Activated CD4-positive, alpha-beta T cell treated with anti-CD3 and anti-CD28 coated beads for 36 hours (primary cell): ENCODE data around the gene ANGPTL7. TPM values are rescaled to one million over a fixed set of nuclear protein-coding genes. Genes with fewer than 3 reads are reported as not detected.
"Not testable (repeated sequence)": the region's sequence is repeated elsewhere in the genome, so short reads cannot be mapped to it uniquely, and the experiment has no call there.

Source experiments
- ATAC-seq: fragments of 200-7000 bp; cut with Tn5 transposase; one replicate; pipeline ENCODE4 v1.10.0; 2021; ENCODE audit warnings: mild to moderate bottlenecking, moderate library complexity
- CTCF ChIA-PET: fragments of 350-600 bp; sonication (Branson Sonifier 250); formaldehyde crosslinking; loops from one replicate; lab custom pipeline; 2021; ENCODE audit warnings: antibody characterized with exemption; lab: Charles Lee
- POLR2A ChIA-PET: fragments of 350-600 bp; sonication (Branson Sonifier 250); formaldehyde crosslinking; loops from one replicate; lab custom pipeline; 2021; ENCODE audit warnings: antibody characterized with exemption, inconsistent platforms; lab: Charles Lee
- DNase-seq: peaks from one replicate; pipeline ENCODE4 v3.0.0-alpha.2; 2020
- H3K27ac Mint-ChIP-seq: one replicate; pipeline ENCODE4 v1.8.0; 2021; ENCODE audit warnings: mixed read lengths
- H3K27me3 Mint-ChIP-seq: one replicate; pipeline ENCODE4 v1.8.0; 2021; ENCODE audit warnings: mixed read lengths
- H3K36me3 Mint-ChIP-seq: one replicate; pipeline ENCODE4 v1.8.0; 2021; ENCODE audit warnings: low read depth, mixed read lengths
- H3K4me1 Mint-ChIP-seq: one replicate; pipeline ENCODE4 v1.8.0; 2021; ENCODE audit warnings: mixed read lengths
- H3K4me3 Mint-ChIP-seq: one replicate; pipeline ENCODE4 v1.8.0; 2021; ENCODE audit warnings: mild to moderate bottlenecking, moderate library complexity, mixed read lengths
- H3K9me3 Mint-ChIP-seq: one replicate; pipeline ENCODE4 v1.8.0; 2021; ENCODE audit warnings: low read depth, mixed read lengths
- intact Hi-C, 2 experiments: fragments of 100-400 bp; cut with DNase I in 1 of 2; cut with micrococcal nuclease in 1 of 2; formaldehyde crosslinking; loops; one replicate each; pipeline versions ENCODE4 v1.14.2 to v1.15.1; 2022 to 2024; cut with DNase I, micrococcal nuclease
- total RNA-seq, 2 experiments: library from RNA; stranded (reverse); gene quantifications; one replicate each; pipeline ENCODE4 v1.2.3, GENCODE V29; 2021

ANGPTL7 gene
- total RNA-seq, 2 experiments from 2014 or later = not detected

- CTCF ChIA-PET = interaction anchor here (1.0 to 1.3 kb wide), 2 partner anchors 10 to 133 kb away, joined by 3 read pairs; no protein-coding TSS in a partner anchor
- POLR2A ChIA-PET = no interaction called here
These were observed 19.1 kb upstream of the ANGPTL7 start for GRCh38 chr1:11170102-11170501.

GRCh38 chr1:11174261-11174942 is 14.8 kb upstream of the ANGPTL7 start:
- ChIA-PET CTCF (interaction anchor here (0.6 to 1.2 kb wide), 2 partner anchors 137 to 669 kb away, joined by 3 to 5 read pairs; no protein-coding TSS in a partner anchor), POLR2A (no interaction called here)
- ATAC-seq = no peak
- H3K9me3 Mint-ChIP-seq = no peaks in the 10 kb centered on the region
- H3K4me1 Mint-ChIP-seq = no peaks in the 10 kb centered on the region
- H3K36me3 Mint-ChIP-seq = peaks cover 2% of the 10 kb centered on the region
- H3K4me3 Mint-ChIP-seq = no peak overlapping the region
- no peak for DNase-seq
- intact Hi-C loops = no loop called here
- no peaks in the 10 kb centered on the region for H3K27me3 Mint-ChIP-seq
- no peak overlapping the region for H3K27ac Mint-ChIP-seq

More at GRCh38 chr1:11170102-11170501, 19.1 kb upstream of the ANGPTL7 start:
- no peaks in the 10 kb centered on the region for H3K4me1 Mint-ChIP-seq
- ATAC-seq (no peak), DNase-seq (no peak)
- no peak overlapping the region for H3K27ac Mint-ChIP-seq
- H3K36me3 Mint-ChIP-seq = peaks cover 17% of the 10 kb centered on the region
- H3K9me3 Mint-ChIP-seq = peaks cover 3% of the 10 kb centered on the region
- intact Hi-C loops = no loop called here
- no peaks in the 10 kb centered on the region for H3K27me3 Mint-ChIP-seq
- H3K4me3 Mint-ChIP-seq = no peak overlapping the region

GRCh38 chr1:11175461-11175860 is 13.7 kb upstream of the ANGPTL7 start:
- no peak overlapping the region for H3K4me3 Mint-ChIP-seq
- no peaks in the 10 kb centered on the region for H3K27me3 Mint-ChIP-seq
- no peak for ATAC-seq
- no peaks in the 10 kb centered on the region for H3K9me3 Mint-ChIP-seq
- DNase-seq = no peak
- ChIA-PET CTCF (no interaction called here), POLR2A (interaction anchor here (0.6 kb wide), 1 partner anchor 21 kb away, joined by 6 read pairs; no protein-coding TSS in a partner anchor)
- H3K27ac Mint-ChIP-seq = no peak overlapping the region
- H3K4me1 Mint-ChIP-seq = no peaks in the 10 kb centered on the region
- H3K36me3 Mint-ChIP-seq = peaks cover 2% of the 10 kb centered on the region
- intact Hi-C loops = no loop called here

GRCh38 chr1:11176081-11176706 is 13.0 kb upstream of the ANGPTL7 start:
- H3K4me3 Mint-ChIP-seq = no peak overlapping the region
- CTCF ChIA-PET = interaction anchor here (0.5 kb wide), 1 partner anchor 564 kb away, joined by 3 read pairs; no protein-coding TSS in a partner anchor
- H3K36me3 Mint-ChIP-seq = peaks cover 2% of the 10 kb centered on the region
- H3K9me3 Mint-ChIP-seq = no peaks in the 10 kb centered on the region
- POLR2A ChIA-PET = no interaction called here
- no peak for DNase-seq
- ATAC-seq = no peak
- H3K4me1 Mint-ChIP-seq = no peaks in the 10 kb centered on the region
- intact Hi-C loops = no loop called here
- no peak overlapping the region for H3K27ac Mint-ChIP-seq
- H3K27me3 Mint-ChIP-seq = no peaks in the 10 kb centered on the region

GRCh38 chr1:11178021-11179015 is 10.8 kb upstream of the ANGPTL7 start:
- Mint-ChIP-seq H3K27ac (no peak overlapping the region), H3K4me3 (no peak overlapping the region), H3K36me3 (peaks cover 2% of the 10 kb centered on the region), H3K27me3 (no peaks in the 10 kb centered on the region), H3K9me3 (no peaks in the 10 kb centered on the region), H3K4me1 (no peaks in the 10 kb centered on the region)
- POLR2A ChIA-PET = no interaction called here
- no peak for ATAC-seq
- CTCF ChIA-PET = interaction anchor here (1.2 kb wide), 1 partner anchor 141 kb away, joined by 4 read pairs; no protein-coding TSS in a partner anchor
- intact Hi-C loops = no loop called here
- DNase-seq = no peak

- POLR2A ChIA-PET = no interaction called here
- DNase-seq = no peak
- CTCF ChIA-PET = interaction anchor here (1.2 kb wide), 1 partner anchor 141 kb away, joined by 4 read pairs; no protein-coding TSS in a partner anchor
These were observed 10.0 kb upstream of the ANGPTL7 start for GRCh38 chr1:11179125-11179524.

GRCh38 chr1:11179749-11180148 is 9.4 kb upstream of the ANGPTL7 start:
- intact Hi-C loops, H3K36me3 Mint-ChIP-seq, H3K27me3 Mint-ChIP-seq, POLR2A ChIA-PET, H3K4me3 Mint-ChIP-seq, H3K9me3 Mint-ChIP-seq, H3K27ac Mint-ChIP-seq, ATAC-seq, H3K4me1 Mint-ChIP-seq, DNase-seq: not testable (repeated sequence)
- CTCF ChIA-PET = interaction anchor here (1.4 kb wide), 1 partner anchor 10 kb away, joined by 3 read pairs; no protein-coding TSS in a partner anchor

More at GRCh38 chr1:11179125-11179524, 10.0 kb upstream of the ANGPTL7 start:
- no peaks in the 10 kb centered on the region for H3K27me3 Mint-ChIP-seq
- H3K4me1 Mint-ChIP-seq = no peaks in the 10 kb centered on the region
- no peaks in the 10 kb centered on the region for H3K9me3 Mint-ChIP-seq
- H3K27ac Mint-ChIP-seq = no peak overlapping the region
- peaks cover 2% of the 10 kb centered on the region for H3K36me3 Mint-ChIP-seq
- H3K4me3 Mint-ChIP-seq = no peak overlapping the region
- no peak for ATAC-seq
- intact Hi-C loops = no loop called here

GRCh38 chr1:11180342-11180744 is 8.8 kb upstream of the ANGPTL7 start:
- Mint-ChIP-seq H3K27me3 (no peaks in the 10 kb centered on the region), H3K27ac (no peak overlapping the region), H3K9me3 (no peaks in the 10 kb centered on the region), H3K4me3 (no peak overlapping the region), H3K36me3 (peaks cover 9% of the 10 kb centered on the region), H3K4me1 (no peaks in the 10 kb centered on the region)
- POLR2A ChIA-PET = no interaction called here
- ATAC-seq (no peak), DNase-seq (no peak)
- CTCF ChIA-PET = interaction anchor here (1.2 to 1.4 kb wide), 2 partner anchors 10 to 46 kb away, joined by 3 read pairs; no protein-coding TSS in a partner anchor
- intact Hi-C loops = no loop called here

GRCh38 chr1:11182884-11183283 is 6.3 kb upstream of the ANGPTL7 start:
- POLR2A ChIA-PET = interaction anchor here (0.6 to 0.9 kb wide), 2 partner anchors 26 to 1201 kb away, joined by 3 read pairs; no protein-coding TSS in a partner anchor
- H3K4me3 Mint-ChIP-seq = no peak overlapping the region
- DNase-seq (no peak), ATAC-seq (no peak)
- no peaks in the 10 kb centered on the region for H3K4me1 Mint-ChIP-seq
- no peaks in the 10 kb centered on the region for H3K9me3 Mint-ChIP-seq
- intact Hi-C loops = no loop called here
- no peaks in the 10 kb centered on the region for H3K27me3 Mint-ChIP-seq
- H3K36me3 Mint-ChIP-seq = peaks cover 11% of the 10 kb centered on the region
- no peak overlapping the region for H3K27ac Mint-ChIP-seq
- CTCF ChIA-PET = no interaction called here

GRCh38 chr1:11184973-11185372 is 4.2 kb upstream of the ANGPTL7 start:
- no peak for ATAC-seq
- CTCF ChIA-PET = interaction anchor here (0.6 to 1.1 kb wide), 4 partner anchors 11 to 807 kb away, joined by 3 to 4 read pairs (median 3); no protein-coding TSS in a partner anchor
- no peaks in the 10 kb centered on the region for H3K27me3 Mint-ChIP-seq

More at GRCh38 chr1:11184973-11185372, 4.2 kb upstream of the ANGPTL7 start:
- H3K4me1 Mint-ChIP-seq = no peaks in the 10 kb centered on the region
- POLR2A ChIA-PET = no interaction called here
- DNase-seq = no peak
- H3K4me3 Mint-ChIP-seq = no peak overlapping the region
- H3K9me3 Mint-ChIP-seq = no peaks in the 10 kb centered on the region
- peaks cover 15% of the 10 kb centered on the region for H3K36me3 Mint-ChIP-seq
- no peak overlapping the region for H3K27ac Mint-ChIP-seq
- intact Hi-C loops = no loop called here
